MG63 (cell line): ENCODE data around the gene UGDH. TPM values are rescaled to one million over a fixed set of nuclear protein-coding genes. Genes with fewer than 3 reads are reported as not detected.

Experiments
- DNase-seq: peaks from one replicate; pipeline ENCODE4 v3.0.0-alpha.2; 2020
- H3K27me3 ChIP-seq: fragments of 250-450 bp; sonication (Bioruptor Pico); 2 replicates; pipeline ENCODE4 v1.5.1; 2020; ENCODE audit warnings: mild to moderate bottlenecking, moderate library complexity
- H3K36me3 ChIP-seq: fragments of 250-450 bp; sonication (Bioruptor Pico); 2 replicates; pipeline ENCODE4 v1.5.1; 2020; ENCODE audit warnings: mild to moderate bottlenecking, moderate library complexity
- H3K4me3 ChIP-seq: fragments of 250-450 bp; sonication (Bioruptor Pico); 2 replicates; pipeline ENCODE4 v1.5.1; 2020; ENCODE audit warnings: mild to moderate bottlenecking, moderate library complexity
- H3K9me3 ChIP-seq: fragments of 250-450 bp; sonication (Bioruptor Pico); 2 replicates; pipeline ENCODE4 v1.5.1; 2020; ENCODE audit warnings: mild to moderate bottlenecking, moderate library complexity
- total RNA-seq: library from RNA; depleted of rRNA; stranded (reverse); fragments of >200 nt; shearing (Covaris generic); gene quantifications from 2 replicates; pipeline ENCODE4 v1.2.3, GENCODE V29; 2014; ENCODE audit warnings: low replicate concordance; rRNA removed

Gene UGDH
- total RNA-seq, 1 experiment from 2014 or later: 62.1 TPM

DNA sequence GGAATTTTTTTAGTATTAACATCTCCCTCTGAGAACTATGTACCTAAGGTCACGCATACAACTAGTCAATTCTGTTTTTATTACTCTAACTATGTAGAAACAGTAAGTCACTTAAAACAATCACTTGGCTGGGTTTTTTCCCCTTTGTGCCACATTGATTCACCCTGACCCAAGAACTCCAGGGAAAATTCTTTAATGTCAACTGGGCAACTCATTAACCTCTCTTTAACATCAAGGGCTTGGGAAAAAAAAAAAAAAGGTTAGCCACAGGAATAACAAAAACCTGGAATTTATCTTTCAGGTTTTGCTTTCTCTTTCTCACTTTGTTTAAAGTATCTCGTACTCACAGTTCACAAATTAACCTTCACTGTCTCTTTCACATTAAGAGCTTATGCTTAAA, 76.6 kb downstream of the UGDH start:
- peaks cover 55% of the 10 kb centered on the region for H3K36me3 ChIP-seq
- no peak for DNase-seq
- H3K4me3 ChIP-seq: no peak overlapping the region
- H3K27me3 ChIP-seq: no peaks in the 10 kb centered on the region
- H3K9me3 ChIP-seq: no peaks in the 10 kb centered on the region

Other genes with a start within 250 kb of the UGDH start
- gene RFC1, start 161.1 kb downstream of the UGDH start, total RNA-seq: 35.6 and 46.0 TPM in 2 replicates
- gene KLB, start 120.5 kb downstream of the UGDH start, total RNA-seq: not detected in 2 replicates
- gene RPL9, start 68.5 kb downstream of the UGDH start, total RNA-seq: 1,371 and 1,840 TPM in 2 replicates
- gene LIAS, start 68.4 kb downstream of the UGDH start, total RNA-seq: 16.0 and 31.4 TPM in 2 replicates
- 19.0 and 19.5 TPM in 2 replicates for gene SMIM14, start 111.4 kb upstream of the UGDH start, total RNA-seq
- 7.9 and 11.7 TPM in 2 replicates for gene UBE2K, start 170.7 kb upstream of the UGDH start, total RNA-seq